Glutamatergic neuron (in vitro differentiated cells): ENCODE results near the gene ZFP92. TPM values are rescaled to one million over a fixed set of nuclear protein-coding genes. Genes with fewer than 3 reads are reported as not detected.

Experiments used
- DNase-seq: peaks from one replicate; pipeline ENCODE4 v3.0.0; 2022
- H3K27ac Mint-ChIP-seq: one replicate; pipeline ENCODE4 v1.8.0; 2020; ENCODE audit warnings: mild to moderate bottlenecking, mixed read lengths, inconsistent platforms; ENCODE audit not compliant: unreplicated experiment
- H3K27me3 Mint-ChIP-seq: one replicate; pipeline ENCODE4 v1.8.0; 2020; ENCODE audit warnings: mild to moderate bottlenecking, moderate library complexity, mixed read lengths, inconsistent platforms; ENCODE audit not compliant: unreplicated experiment
- H3K36me3 Mint-ChIP-seq: one replicate; pipeline ENCODE4 v1.8.0; 2020; ENCODE audit warnings: mild to moderate bottlenecking, mixed read lengths, inconsistent platforms; ENCODE audit not compliant: unreplicated experiment
- H3K4me1 Mint-ChIP-seq: one replicate; pipeline ENCODE4 v1.8.0; 2020; ENCODE audit warnings: mild to moderate bottlenecking, low read depth, mixed read lengths, inconsistent platforms; ENCODE audit not compliant: unreplicated experiment
- H3K4me3 Mint-ChIP-seq: one replicate; pipeline ENCODE4 v1.8.0; 2020; ENCODE audit warnings: mild to moderate bottlenecking, mixed read lengths, inconsistent platforms; ENCODE audit not compliant: unreplicated experiment
- H3K9me3 Mint-ChIP-seq: one replicate; pipeline ENCODE4 v1.8.0; 2020; ENCODE audit warnings: mild to moderate bottlenecking, moderate library complexity, mixed read lengths, inconsistent platforms; ENCODE audit not compliant: unreplicated experiment
- CTCF ChIP-seq: fragments of 200-600 bp; sonication (generic); IDR thresholded peaks from one replicate; pipeline ENCODE4 v1.5.0; 2021; ENCODE audit not compliant: partially characterized antibody, unreplicated experiment
- total RNA-seq: library from RNA; stranded (reverse); fragmentation: NEBNext Ultra II Directional; extraction: Animal tissue kit (Norgen Biotek cat#: 25700); gene quantifications from one replicate; pipeline ENCODE4 v1.2.1, GENCODE V29; 2021; ENCODE audit not compliant: unreplicated experiment

The ZFP92 gene
- total RNA-seq, 1 donor from 2014 or later, result 0.07 TPM

GRCh38 chrX:153442463-153442862, 31.2 kb downstream of the ZFP92 start:
- Mint-ChIP-seq H3K9me3 (no peaks in the 10 kb centered on the region), H3K27me3 (no peaks in the 10 kb centered on the region), H3K36me3 (no peaks in the 10 kb centered on the region), H3K27ac (no peak overlapping the region), H3K4me1 (no peaks in the 10 kb centered on the region), H3K4me3 (no peak overlapping the region)
- no peak for DNase-seq
- no peak for TF ChIP-seq CTCF

- Mint-ChIP-seq H3K27me3 (no peaks in the 10 kb centered on the region), H3K9me3 (no peaks in the 10 kb centered on the region), H3K27ac (no peak overlapping the region)
Observed at GRCh38 chrX:153443476-153444332, 32.4 kb downstream of the ZFP92 start.

GRCh38 chrX:153444333-153445011, 33.2 kb downstream of the ZFP92 start:
- Mint-ChIP-seq H3K4me1 (no peaks in the 10 kb centered on the region), H3K36me3 (no peaks in the 10 kb centered on the region), H3K27me3 (no peaks in the 10 kb centered on the region), H3K4me3 (no peak overlapping the region), H3K27ac (no peak overlapping the region), H3K9me3 (no peaks in the 10 kb centered on the region)
- DNase-seq, result no peak
- no peak for TF ChIP-seq CTCF

More at GRCh38 chrX:153443476-153444332, 32.4 kb downstream of the ZFP92 start:
- Mint-ChIP-seq H3K4me3 (no peak overlapping the region), H3K36me3 (no peaks in the 10 kb centered on the region), H3K4me1 (no peaks in the 10 kb centered on the region)
- DNase-seq, result no peak
- no peak for TF ChIP-seq CTCF

GRCh38 chrX:153445106-153445855, 34.0 kb downstream of the ZFP92 start:
- Mint-ChIP-seq H3K4me3 (no peak overlapping the region), H3K4me1 (no peaks in the 10 kb centered on the region), H3K27me3 (no peaks in the 10 kb centered on the region), H3K27ac (no peak overlapping the region), H3K9me3 (no peaks in the 10 kb centered on the region), H3K36me3 (no peaks in the 10 kb centered on the region)
- no peak for DNase-seq
- no peak for TF ChIP-seq CTCF
